Endothelial cell (in vitro differentiated cells): ENCODE measurements around the gene SURF1. TPM values are rescaled to one million over a fixed set of nuclear protein-coding genes. Genes with fewer than 3 reads are reported as not detected.

Experiments used
- DNase-seq: peaks from one replicate; pipeline ENCODE4 v3.0.0; 2021; ENCODE audit warnings: low spot score
- H3K27ac Mint-ChIP-seq: one replicate; pipeline ENCODE4 v1.8.0; 2021; ENCODE audit warnings: mixed read lengths, inconsistent platforms; ENCODE audit not compliant: unreplicated experiment
- H3K27me3 Mint-ChIP-seq: one replicate; pipeline ENCODE4 v1.8.0; 2021; ENCODE audit warnings: mild to moderate bottlenecking, moderate library complexity, mixed read lengths, inconsistent platforms; ENCODE audit not compliant: unreplicated experiment
- H3K36me3 Mint-ChIP-seq: one replicate; pipeline ENCODE4 v1.8.0; 2021; ENCODE audit warnings: mild to moderate bottlenecking, low read depth, mixed read lengths, inconsistent platforms; ENCODE audit not compliant: unreplicated experiment
- H3K4me1 Mint-ChIP-seq: one replicate; pipeline ENCODE4 v1.8.0; 2021; ENCODE audit warnings: mild to moderate bottlenecking, mixed read lengths, inconsistent platforms; ENCODE audit not compliant: unreplicated experiment
- H3K4me3 Mint-ChIP-seq: one replicate; pipeline ENCODE4 v1.8.0; 2021; ENCODE audit warnings: mild to moderate bottlenecking, mixed read lengths, inconsistent platforms; ENCODE audit not compliant: unreplicated experiment
- H3K9me3 Mint-ChIP-seq: one replicate; pipeline ENCODE4 v1.8.0; 2021; ENCODE audit warnings: mixed read lengths, inconsistent platforms; ENCODE audit not compliant: unreplicated experiment
- total RNA-seq: library from RNA; stranded (reverse); fragmentation: NEBNext Ultra II Directional; extraction: Animal tissue kit (Norgen Biotek cat#: 25700); gene quantifications from one replicate; pipeline ENCODE4 v1.2.1, GENCODE V29; 2021; ENCODE audit not compliant: unreplicated experiment
- TF ChIP-seq, protein P1 (sequence below): fragments of 200-600 bp; sonication (generic); IDR thresholded peaks from one replicate; pipeline ENCODE4 v1.5.0; 2021; ENCODE audit warnings: antibody characterized with exemption; ENCODE audit not compliant: unreplicated experiment

Gene SURF1
- total RNA-seq, 1 donor from 2014 or later, result 36.2 TPM

DNA sequence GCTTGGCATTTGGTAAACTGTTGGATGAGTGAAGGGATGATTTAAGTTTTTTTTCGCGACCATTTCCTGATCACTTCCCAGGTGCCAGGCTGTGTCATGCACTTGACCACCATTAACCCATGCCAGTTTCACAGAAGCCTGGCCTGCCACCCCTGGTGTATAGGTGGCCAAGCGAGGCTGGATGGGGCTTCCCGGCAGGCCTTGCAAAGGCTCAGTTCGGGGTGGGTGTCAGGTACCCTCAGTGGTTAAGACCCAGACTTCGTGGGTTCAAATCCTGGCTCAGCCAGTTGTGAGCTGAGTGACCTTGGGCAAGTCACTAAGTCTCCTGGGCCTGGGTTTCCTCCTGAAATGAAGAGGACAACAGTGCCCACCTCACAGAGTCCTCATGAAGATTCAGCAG lies 10.7 kb downstream of the SURF1 start:
- Mint-ChIP-seq H3K9me3 (no peaks in the 10 kb centered on the region), H3K4me1 (peaks cover 24% of the 10 kb centered on the region), H3K27me3 (peaks cover 15% of the 10 kb centered on the region), H3K4me3 (no peak overlapping the region), H3K27ac (no peak overlapping the region), H3K36me3 (peaks cover 32% of the 10 kb centered on the region)
- DNase-seq, result no peak
- TF ChIP-seq, protein P1, sequence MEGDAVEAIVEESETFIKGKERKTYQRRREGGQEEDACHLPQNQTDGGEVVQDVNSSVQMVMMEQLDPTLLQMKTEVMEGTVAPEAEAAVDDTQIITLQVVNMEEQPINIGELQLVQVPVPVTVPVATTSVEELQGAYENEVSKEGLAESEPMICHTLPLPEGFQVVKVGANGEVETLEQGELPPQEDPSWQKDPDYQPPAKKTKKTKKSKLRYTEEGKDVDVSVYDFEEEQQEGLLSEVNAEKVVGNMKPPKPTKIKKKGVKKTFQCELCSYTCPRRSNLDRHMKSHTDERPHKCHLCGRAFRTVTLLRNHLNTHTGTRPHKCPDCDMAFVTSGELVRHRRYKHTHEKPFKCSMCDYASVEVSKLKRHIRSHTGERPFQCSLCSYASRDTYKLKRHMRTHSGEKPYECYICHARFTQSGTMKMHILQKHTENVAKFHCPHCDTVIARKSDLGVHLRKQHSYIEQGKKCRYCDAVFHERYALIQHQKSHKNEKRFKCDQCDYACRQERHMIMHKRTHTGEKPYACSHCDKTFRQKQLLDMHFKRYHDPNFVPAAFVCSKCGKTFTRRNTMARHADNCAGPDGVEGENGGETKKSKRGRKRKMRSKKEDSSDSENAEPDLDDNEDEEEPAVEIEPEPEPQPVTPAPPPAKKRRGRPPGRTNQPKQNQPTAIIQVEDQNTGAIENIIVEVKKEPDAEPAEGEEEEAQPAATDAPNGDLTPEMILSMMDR, result no peak

DNA sequence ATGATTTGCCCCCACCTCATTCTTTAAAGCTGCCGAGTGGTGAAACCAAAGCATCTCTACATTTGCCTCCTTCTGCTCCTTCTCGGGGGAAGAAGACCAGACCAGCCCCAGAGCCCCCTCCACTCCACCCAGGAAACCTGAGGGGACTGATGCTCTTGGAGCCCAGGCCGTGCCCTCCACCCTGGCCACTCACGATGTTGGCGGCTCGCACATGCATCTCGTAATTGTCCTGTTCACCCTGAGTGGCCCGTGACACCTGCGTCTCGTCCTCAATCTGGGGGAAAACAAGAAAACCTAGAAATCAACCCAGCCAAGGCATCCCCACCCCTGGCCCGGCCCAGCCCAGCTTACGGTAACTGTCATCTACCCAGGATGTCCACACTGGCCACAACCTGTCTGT lies 11.3 kb downstream of the SURF1 start:
- DNase-seq, result no peak
- no peaks in the 10 kb centered on the region for H3K9me3 Mint-ChIP-seq
- TF ChIP-seq, protein P1, result no peak
- peaks cover 15% of the 10 kb centered on the region for H3K27me3 Mint-ChIP-seq
- H3K27ac Mint-ChIP-seq, result no peak overlapping the region
- peak overlapping the region; percentile 21 for H3K4me3 Mint-ChIP-seq
- H3K4me1 Mint-ChIP-seq, result peaks cover 25% of the 10 kb centered on the region
- peaks cover 29% of the 10 kb centered on the region for H3K36me3 Mint-ChIP-seq

DNA sequence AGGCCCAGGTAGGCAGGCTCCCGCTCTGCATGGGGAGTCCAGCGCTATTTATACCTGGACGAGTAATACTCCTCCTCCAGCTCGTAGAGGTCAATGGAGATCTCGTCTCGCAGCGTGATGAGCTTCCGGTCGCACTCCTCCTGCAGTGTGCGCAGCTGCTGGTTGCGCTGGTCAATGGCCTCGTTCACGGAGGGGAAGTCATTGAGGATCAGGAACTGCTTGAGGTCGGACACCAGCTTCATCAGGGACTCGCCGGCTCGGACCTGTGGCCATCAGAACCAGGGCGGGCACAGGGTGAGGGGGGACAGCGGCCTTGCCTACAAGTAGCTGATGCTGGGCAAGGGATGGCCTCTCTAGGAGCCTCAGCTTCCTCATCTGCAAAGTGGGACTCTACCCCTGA lies 12.2 kb downstream of the SURF1 start:
- H3K27me3 Mint-ChIP-seq, result peaks cover 12% of the 10 kb centered on the region
- peaks cover 24% of the 10 kb centered on the region for H3K36me3 Mint-ChIP-seq

DNA sequence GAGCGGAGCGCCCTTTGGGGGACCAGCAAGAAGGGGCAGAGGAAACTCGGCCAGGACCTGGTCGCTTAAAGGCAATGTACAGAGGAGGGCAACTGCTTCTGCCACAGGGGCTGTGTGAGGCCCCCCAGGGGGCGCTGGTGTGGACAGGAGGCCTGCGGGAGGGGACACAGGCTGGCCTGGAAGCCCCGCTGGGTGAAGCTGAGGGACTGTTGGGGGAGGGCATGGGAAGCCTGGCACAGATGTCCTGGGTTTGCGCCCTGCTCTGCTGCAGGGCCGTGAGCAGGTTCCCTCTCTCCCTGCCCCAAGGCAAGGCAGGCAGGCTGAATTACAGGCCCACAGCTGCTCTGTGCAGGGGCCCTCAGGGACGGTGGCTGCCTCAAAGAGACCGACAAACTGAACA lies 13.7 kb downstream of the SURF1 start:
- DNase-seq, result peak; percentile 51
- H3K4me3 Mint-ChIP-seq, result no peak overlapping the region
- TF ChIP-seq, protein P1, result no peak
- H3K27ac Mint-ChIP-seq, result no peak overlapping the region
- no peaks in the 10 kb centered on the region for H3K9me3 Mint-ChIP-seq
- H3K27me3 Mint-ChIP-seq, result peaks cover 8% of the 10 kb centered on the region
- peaks cover 22% of the 10 kb centered on the region for H3K36me3 Mint-ChIP-seq
- H3K4me1 Mint-ChIP-seq, result peaks cover 11% of the 10 kb centered on the region

More for the DNA sequence above, 12.2 kb downstream of the SURF1 start:
- H3K27ac Mint-ChIP-seq, result no peak overlapping the region
- TF ChIP-seq, protein P1, result no peak
- no peak for DNase-seq
- no peaks in the 10 kb centered on the region for H3K9me3 Mint-ChIP-seq
- no peak overlapping the region for H3K4me3 Mint-ChIP-seq
- peaks cover 21% of the 10 kb centered on the region for H3K4me1 Mint-ChIP-seq

DNA sequence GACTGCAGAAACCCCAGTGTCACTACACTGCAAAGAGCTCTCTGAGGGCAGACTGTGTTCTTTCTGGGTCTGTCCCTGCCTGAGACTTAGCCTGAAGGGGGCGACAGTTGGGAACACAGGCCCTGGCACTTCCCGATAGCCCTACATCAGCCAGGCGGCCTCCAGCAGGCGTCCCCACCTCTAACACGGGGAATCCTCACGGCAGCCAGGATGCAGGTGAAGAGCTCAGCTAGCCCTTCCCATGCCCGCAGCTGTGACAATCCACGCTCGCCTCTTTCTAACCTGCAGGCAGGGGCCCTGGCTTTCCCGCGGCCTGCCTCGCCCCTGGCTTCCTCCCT lies 14.2 kb downstream of the SURF1 start:
- Mint-ChIP-seq H3K36me3 (peaks cover 21% of the 10 kb centered on the region), H3K4me1 (peaks cover 10% of the 10 kb centered on the region)

More for the DNA sequence above, 14.2 kb downstream of the SURF1 start:
- Mint-ChIP-seq H3K27me3 (peaks cover 8% of the 10 kb centered on the region), H3K27ac (no peak overlapping the region), H3K9me3 (no peaks in the 10 kb centered on the region), H3K4me3 (no peak overlapping the region)
- DNase-seq, result peak; percentile 41
- TF ChIP-seq, protein P1, result no peak
